Fibroblast of skin of left biceps (primary cell): ENCODE results near the gene DDX25.
"Not testable (repeated sequence)": the region's sequence is repeated elsewhere in the genome, so short reads cannot be mapped to it uniquely, and the experiment has no call there.

ENCODE experiments used
- DNase-seq, 2 experiments: peaks; one replicate each; pipeline ENCODE4 v3.0.0-alpha.2; 2013; ENCODE audit warnings: low read depth in 2 of 2

DDX25 gene

DNA sequence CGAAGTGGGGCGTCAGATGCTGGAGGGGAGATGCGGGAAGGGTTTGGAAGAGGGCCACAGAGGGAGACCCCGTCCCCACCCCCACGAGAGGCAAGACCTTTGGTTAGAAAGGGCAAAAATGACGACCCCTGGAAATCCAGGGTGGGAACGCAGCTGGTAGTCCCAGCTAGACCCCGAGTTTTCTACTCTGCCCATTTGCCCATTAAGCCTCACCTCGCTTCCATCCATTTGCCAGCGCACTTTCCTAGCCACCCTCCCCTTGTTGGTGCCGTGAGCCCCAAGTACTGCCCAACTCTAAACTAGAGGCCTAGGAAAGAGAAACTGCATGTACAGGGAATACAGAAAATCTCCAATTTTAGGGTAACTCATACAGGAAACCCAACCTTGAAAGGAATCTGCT, 370 bp downstream of the DDX25 start:
- DNase-seq, result no peak

DNA sequence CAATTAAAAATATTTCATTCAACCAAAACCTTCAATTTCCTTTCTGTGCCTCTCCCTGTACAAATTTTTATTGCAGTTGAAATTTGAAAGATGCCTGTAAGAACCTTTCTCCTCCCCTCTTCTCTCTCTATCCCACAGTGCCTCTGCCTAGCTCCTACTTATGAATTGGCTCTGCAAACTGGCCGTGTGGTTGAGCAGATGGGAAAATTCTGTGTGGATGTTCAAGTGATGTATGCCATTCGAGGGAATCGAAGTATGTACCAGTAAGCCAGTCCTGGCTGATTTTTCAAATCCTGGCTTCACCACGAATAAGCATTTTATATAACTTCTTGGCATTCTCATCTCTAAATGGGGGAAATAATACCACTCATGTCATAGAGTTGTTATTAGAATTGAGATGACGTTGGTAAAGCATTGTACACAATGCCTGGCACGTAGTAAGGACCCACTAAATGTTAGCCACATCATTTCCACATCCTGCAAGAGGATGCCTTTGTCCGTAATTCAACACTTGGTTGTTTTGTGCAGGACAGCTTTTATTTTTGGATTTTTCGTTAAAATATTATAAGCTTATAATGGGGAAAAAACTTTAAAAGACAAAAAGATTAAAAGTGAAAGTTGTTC, 6.0 kb downstream of the DDX25 start:
- DNase-seq, result no peak

DNA sequence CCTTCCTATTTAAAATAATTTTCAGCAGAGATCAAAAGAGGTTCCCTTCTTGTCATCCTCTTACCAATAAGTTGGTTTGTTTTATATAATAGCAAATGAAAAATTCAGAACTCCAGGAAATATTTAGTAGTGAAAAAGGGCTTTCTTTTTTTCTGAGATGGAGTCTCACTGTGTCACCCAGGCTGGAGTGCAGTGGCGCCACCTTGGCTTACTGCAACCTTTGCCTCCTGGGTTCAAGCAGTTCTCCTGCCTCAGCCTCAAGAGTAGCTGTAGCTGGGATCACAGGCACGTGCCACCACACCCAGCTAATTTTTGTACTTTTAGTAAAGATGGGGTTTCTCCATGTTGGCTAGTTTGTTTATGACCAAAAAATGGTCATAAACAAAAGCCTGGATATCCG, 10.3 kb downstream of the DDX25 start:
- not testable (repeated sequence) for DNase-seq

DNA sequence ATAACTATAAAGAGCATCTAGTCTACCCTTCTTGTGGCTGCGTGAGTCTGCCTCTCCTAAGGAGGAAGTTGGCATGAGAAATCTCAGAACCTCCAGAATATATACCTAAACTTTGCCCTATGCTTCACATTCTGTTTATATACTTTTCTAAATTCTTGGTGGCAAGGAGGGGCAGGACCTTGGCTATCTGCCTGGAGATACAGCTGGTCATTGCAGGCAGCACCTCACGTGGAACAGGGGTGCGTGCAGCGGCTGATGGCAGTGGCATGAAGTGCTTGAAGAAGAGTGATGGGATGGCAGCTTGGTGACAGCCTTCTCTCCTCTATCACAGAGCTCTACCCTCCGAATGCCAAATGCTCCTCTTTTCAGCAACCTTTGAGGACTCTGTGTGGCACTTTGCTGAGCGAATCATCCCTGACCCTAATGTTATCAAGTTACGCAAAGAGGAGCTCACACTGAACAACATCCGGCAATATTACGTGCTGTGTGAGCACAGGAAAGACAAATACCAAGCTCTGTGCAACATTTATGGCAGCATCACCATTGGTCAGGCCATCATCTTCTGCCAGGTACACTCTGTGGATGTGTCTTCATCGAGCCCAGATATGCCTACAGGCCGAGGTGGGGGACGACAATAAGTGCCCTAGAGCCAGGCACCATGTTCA, 12.5 kb downstream of the DDX25 start:
- no peak for DNase-seq

DNA sequence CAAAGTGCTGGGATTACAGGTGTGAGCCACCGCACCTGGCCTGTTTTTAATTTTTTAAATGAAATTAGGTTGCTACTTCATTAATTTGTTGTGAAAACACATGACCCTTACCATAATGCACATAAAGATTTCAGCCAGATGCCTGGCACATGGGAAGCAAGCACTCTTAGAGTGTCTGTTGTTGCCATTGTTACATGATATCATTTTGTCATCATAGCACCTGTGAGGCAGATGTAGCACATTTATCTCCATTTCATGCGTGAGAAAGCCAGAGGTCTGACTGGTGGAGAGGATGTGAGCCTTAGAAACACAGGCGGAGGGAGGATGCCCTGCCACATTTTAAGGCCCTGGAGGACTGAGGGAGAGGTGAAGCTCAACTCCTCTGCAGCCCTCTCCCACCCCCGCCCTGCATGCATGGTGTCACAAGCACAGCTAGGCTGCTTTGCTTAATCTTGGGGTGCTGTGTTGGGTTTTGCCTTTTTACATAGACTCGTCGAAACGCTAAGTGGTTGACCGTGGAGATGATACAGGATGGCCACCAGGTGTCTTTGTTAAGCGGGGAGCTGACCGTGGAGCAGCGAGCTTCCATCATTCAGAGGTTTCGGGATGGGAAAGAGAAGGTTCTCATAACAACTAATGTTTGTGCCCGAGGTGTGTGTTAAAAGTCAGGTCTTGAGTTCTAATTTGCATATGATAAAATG, 14.0 kb downstream of the DDX25 start:
- DNase-seq, result no peak

DNA sequence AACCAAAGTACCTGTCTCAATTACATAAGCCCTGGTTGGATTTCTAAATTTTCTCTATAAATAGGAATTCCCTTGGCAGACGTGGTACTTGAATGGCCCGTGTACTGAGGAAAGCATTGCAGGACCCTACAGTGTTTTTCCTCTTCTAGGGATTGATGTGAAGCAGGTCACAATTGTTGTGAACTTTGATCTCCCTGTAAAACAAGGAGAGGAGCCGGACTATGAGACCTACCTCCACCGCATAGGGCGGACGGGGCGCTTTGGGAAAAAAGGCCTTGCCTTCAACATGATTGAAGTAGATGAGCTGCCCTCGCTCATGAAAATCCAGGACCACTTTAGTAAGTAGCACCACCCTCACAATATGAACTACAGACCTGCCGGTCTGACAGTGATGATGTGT, 16.7 kb downstream of the DDX25 start:
- DNase-seq, result no peak

DNA sequence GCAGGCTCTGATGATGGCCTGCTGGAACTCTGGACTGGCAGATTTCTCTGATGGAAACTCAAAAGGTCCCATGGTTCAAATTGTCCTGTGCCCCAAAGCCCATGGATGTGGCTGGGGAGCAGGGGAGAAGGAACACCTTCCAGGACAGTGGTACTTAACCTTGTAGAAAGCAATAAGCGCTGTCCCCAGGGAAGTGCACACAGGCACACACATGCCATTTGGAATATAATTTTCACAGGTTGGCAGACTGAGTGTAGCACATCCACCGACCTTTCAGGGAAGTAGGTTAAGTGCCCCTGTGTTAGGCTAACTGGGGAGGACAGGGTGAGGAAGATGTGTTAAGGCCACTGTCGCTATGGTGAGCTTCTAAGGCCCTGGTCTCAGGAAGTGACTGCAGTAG, 17.8 kb downstream of the DDX25 start:
- no peak for DNase-seq

DNA sequence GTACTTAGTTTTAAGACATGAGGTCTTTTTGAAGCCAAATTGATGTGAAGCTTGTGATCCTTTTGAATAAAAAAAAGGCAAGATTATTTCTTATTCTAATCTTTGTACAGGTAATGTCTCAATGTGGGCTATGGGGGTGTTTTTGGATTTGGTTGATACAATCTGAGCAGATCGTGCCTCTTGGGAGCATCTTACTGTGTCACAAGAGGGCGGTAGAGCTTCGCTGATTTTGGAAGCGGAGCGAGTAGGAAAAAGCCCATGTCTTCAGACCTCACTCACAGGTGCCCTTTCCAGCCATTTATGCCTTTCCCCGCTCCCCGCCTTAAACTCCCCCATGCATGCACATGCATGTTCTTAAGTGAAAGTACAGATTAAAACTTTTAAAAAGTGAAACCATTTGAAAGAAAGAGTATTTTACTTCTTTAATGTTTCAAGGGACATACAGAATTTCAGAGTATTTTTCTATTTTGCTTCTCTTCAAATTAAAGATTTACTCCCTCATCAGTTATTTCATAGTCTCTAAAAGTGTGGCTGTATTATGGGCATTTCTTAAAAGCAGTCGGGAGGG, 18.8 kb downstream of the DDX25 start:
- DNase-seq, result peak; percentile 19 to 24

DNA sequence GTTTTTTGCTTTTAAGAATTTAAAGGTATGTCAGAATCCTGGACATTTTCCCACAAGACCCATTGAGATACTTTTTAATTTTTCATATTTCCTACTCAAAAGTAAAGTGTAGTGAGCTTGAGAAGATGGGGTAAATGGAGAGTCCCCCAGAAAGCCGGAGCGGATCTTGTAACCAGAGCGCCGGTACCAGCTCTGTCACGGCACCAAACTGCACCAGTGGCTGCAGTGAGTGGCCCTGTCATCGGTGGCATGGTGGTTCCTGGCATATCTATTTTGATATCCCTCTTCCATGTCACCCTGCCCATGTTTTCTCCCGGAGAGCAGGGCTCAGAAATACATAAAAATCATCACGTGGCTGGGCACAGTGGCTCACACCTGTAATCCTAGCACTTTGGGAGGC, 19.3 kb downstream of the DDX25 start:
- DNase-seq, result no peak

DNA sequence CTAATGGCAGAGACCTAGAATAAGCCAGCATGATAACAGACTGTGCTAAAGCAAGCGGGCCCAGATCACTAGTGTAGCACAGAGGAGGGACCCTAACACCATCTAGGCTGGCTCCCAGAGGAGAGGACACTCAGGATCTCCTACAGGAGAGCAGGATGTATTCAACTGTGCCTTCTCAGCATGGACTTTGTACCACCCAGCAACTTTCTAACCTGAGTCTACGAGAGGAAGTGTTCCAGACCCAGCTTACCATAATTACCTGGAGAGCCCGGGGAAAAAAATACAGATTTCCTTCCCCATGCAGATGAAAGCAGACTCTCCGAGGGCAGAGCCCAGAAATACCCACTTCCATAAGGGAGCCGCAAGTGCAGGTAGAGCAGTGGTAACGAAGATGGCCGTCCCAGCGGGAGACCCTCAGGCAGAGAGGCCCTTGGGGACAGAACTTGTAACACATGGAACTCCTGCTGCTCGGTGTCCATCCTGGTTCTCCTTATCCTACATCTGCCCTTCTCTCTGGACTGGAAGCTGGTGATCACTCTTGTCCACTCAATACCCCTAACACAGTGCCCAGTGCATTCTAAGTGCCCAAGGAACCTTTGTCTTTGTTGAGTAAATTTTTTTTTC, 20.2 kb downstream of the DDX25 start:
- DNase-seq, result no peak

DNA sequence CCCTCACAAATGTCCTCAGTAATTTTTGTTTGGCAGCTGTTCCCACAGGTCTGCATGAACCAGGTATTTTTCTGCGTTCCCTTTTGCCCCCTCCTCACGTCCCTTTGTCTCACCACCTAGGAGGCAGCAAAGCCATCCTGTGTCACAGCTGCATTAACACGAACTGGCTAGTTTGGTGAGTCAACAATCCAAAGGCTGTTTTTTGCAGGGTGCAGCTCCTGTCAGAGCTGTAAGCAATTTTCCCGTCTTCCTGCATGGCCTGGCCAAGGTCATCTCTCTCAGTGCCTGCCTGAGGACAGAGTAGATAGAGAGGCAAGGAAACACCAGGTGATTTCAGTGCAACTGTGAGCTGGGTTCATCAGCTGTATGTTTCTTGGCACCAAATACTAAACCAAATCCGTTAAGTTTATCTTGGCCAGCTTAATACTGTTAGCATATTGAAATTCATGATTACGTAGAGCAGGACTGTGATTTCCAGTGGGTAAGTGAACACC, 21.0 kb downstream of the DDX25 start:
- DNase-seq, result no peak

DNA sequence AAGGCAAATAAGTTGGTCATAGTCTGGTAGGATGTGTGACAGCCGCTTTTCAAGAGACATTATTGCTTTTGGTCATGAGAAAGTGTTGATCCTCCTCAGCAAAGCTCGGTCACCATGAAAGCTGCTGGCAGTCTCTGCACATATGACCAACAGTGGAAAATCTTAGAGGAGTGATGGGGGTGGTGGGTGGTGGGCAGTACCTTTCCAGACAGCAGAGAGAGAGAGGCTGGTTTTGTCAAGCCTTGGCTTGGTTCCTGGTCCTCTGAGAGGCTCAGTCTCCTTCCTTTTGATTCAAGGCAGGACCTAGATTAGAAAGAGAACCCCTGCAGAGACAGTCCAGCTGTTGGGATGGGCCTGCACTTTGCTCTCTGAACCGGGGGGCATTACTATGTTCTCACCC, 21.5 kb downstream of the DDX25 start:
- no peak for DNase-seq

DNA sequence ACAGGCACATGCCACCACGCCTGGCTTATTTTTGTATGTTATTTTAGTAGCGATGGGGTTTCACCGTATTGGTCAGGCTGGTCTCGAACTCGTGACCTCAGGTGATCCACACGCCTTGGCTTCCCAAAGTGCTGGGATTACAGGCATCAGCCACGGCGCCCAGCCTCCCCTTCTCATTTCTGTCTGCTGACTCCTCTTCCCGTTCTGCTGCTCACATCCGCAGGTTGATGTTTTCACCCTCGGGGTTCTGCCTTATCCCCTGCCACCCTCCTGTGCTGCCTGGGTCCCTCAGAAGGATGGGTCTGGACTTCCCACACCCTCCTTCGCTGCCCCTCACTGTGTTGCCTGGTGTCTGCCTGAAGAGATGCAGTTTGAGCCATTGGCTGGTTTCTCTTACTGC, 22.4 kb downstream of the DDX25 start:
- DNase-seq, result no peak

DNA sequence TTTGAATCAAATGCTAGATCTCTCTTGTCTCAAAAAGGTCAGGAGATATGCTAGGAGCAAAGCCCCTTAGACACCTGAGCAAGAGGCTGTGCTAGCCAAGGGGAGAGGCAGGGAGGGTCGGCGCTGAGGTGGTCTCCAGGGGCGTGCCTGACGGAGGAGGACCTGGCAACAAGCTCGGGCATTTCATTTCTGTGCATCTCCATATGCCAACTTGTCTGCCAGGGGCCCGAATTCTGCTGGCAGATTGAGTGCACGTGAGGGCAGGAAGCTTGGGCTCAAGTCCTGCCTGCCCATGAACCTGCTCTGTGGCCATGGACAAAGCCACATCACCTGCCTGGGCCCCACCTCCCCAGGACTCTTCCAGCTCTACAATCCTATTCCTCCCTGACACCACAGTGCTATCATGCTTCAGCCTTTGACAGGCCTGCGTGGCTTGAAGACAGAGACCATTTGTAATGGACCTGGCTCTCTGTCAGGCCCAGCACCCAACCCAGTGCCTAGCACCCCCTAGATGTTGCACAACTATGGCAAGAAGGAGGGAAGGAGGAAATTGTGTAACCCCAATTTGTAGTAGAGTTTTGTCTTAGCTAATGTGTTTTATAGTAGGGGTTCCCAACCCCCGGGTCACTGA, 25.3 kb downstream of the DDX25 start:
- DNase-seq, result no peak

DNA sequence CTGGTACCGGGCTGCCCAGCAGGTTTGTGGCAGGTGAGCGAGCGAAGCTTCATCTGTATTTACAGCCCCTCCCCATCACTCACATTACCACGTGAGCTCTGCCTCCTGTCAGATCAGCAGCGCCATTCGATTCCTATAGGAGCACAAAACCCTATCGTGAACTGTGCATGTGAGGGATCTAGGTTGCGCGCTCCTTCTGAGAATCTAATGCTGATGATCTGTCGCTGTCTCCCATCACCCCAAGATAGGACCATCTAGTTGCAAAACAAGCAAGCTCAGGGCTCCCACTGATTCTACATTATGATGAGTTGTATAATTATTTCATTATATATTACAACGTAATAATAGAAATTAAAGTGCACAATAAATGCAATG, 25.8 kb downstream of the DDX25 start:
- DNase-seq, result no peak

DNA sequence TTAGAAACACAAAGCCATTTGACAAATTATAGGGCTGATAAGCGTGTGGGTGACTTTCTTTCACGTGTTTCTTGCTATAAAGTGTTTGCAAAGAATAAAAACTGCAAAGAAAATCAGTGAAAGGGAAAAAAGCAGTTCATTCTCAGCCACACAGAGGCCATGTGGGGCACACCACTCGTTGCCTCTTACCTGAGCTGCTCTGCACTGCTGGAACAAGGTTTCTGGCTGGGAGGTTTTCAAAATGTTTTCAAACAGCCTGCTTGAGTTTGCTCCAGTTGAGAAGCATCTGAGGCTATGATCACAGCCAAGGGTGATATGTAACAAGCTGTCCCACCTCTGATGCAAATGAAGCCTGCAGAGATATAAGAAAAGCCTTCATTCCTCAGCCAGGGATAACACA, 26.8 kb downstream of the DDX25 start:
- no peak for DNase-seq

DNA sequence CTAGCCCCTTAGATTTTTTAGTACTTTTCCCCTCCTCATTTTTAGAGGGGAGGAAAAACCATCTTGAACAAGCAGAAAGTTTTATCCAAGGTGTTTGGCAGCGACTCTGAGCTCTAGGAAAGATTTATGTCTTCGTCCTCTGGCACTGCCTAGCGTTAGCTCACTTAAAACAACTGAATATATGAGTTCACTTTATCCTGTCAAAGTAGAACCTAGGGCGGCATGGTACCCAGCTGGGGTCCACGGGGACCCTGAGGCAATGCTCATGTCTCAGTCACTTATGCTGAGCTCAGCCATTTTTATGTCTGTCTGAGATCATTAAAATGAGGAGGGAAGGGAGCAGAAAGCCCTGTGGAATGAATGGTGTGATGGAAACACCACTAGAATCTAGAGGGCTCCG, 27.4 kb downstream of the DDX25 start:
- no peak for DNase-seq

DNA sequence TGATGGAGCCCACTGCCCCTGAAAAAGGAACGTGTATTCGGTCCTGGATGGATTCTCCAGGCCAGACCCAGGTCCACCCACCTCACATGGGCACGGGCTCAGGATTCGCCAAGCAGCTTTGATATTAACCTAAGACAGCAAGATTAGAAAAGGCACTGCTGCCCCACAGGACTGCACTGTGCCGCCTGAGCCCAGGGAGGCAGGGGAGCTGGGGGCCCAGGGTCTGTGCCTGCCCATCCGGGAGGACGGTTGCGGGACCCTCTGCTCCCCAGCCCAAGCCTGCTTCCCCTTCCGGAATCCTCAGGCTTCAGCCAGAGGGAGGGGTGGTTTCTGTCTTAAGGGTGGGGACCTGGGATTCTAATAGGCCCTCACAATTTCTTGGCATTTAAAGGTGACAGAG, 28.0 kb downstream of the DDX25 start:
- DNase-seq, result no peak

DNA sequence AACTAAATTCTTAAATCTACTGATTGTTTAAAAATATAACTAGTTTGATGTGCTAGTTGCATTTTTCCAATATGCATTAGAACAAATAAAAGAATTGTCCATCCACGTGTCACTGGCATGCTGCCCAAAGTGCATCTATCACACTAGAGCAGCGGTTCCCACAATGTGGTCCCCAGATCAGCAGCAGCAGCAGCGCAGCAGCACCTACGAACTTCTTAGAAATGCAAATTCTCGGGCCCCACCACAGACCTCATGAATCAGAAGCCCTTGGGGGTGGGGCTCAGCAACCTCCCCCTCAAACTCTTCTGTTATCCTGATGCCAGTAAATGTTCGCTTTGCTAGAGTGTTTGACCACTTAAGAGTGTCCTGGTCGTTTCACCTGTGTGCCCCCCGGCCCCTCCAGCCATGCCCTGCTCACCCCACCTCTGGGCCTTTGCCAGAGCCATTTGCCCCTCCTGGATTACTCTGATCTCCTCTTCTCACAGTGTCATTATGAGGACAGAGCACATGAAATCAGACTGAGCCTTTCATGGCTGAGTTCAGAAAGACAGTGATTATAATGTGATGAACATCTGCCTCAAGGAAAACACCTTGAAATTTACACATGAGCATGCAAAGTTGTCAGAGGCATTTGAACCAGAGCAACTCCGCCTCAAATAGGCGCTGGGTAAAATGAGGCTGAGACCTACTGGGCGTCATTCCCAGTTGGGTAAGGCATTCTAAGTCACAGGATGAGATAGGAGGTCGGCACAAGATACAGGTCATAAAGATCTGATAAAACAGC, 28.9 kb downstream of the DDX25 start:
- no peak for DNase-seq

DNA sequence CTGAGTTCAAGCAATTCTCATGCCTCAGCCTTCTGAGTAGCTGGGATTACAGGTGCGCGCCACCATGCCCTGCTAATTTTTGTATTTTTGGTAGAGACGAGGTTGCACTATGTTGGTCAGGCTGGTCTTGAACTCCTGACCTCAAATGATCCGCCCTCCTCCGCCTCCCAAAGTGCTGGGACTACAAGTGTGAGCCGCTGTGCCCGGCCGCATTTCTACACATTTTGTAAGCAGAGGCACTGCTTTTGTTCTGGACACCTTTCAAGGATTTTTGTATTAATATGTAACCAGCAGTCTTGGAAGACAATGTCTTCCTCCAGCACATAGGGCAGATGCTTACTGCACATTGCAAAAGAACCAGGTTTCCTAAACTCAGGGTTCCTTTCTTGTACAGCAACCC, 30.2 kb downstream of the DDX25 start:
- no peak for DNase-seq

DNA sequence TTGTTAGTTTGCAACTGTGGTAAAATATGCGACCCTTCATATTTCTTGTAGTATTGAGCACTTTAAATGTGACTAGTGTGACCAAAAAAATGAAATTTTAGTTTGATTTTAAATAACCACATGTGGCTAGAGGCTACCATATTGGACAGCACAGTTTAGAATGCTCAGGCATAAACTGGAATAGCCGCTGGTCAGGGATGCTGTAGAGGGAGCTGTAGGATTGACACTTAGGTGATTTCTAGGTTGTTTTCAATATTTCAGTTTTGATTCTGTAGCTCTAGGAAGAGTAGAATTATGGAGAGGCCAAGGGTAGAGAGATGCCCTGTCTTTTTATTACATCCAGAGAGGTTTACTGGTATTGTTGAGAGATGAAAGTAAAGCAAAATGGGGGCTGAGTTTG, 30.7 kb downstream of the DDX25 start:
- no peak for DNase-seq
